Astrocyte (in vitro differentiated cells and primary cell): Measurements from ENCODE around the gene MRI1. TPM values are rescaled to one million over a fixed set of nuclear protein-coding genes. Genes with fewer than 3 reads are reported as not detected.

Experiments
- DNase-seq: peaks from one replicate; pipeline ENCODE4 v3.0.0-alpha.2; 2010; ENCODE audit warnings: low read depth
- FAIRE-seq: peaks from 2 replicates; lab custom pipeline; 2011; peaks lifted over from hg19 to GRCh38; lab: Jason Lieb, UNC
- H2AFZ ChIP-seq: 2 replicates; pipeline ENCODE4 v1.6.0; 2012; ENCODE audit warnings: low read depth, low read length, inconsistent platforms
- H3K27ac ChIP-seq: 2 replicates; pipeline ENCODE4 v1.5.1; 2011; ENCODE audit warnings: low read depth, low read length, inconsistent platforms
- H3K27me3 ChIP-seq: 2 replicates; pipeline ENCODE4 v1.6.0; 2011; ENCODE audit warnings: low read length, inconsistent platforms; ENCODE audit not compliant: insufficient read depth
- H3K36me3 ChIP-seq: 2 replicates; pipeline ENCODE4 v1.5.1; 2011; ENCODE audit warnings: low read length, inconsistent platforms; ENCODE audit not compliant: insufficient read depth
- H3K4me1 ChIP-seq: 2 replicates; pipeline ENCODE4 v1.5.1; 2011; ENCODE audit warnings: low read length, inconsistent platforms; ENCODE audit not compliant: insufficient read depth
- H3K4me2 ChIP-seq: 2 replicates; pipeline ENCODE4 v1.6.0; 2012; ENCODE audit warnings: low read length, inconsistent platforms
- H3K4me3 ChIP-seq: 2 replicates; pipeline ENCODE4 v1.5.1; 2011; ENCODE audit warnings: low read depth, mild to moderate bottlenecking, low read length, inconsistent platforms; ENCODE audit not compliant: insufficient read depth
- H3K79me2 ChIP-seq: 2 replicates; pipeline ENCODE4 v1.6.0; 2012; ENCODE audit warnings: mild to moderate bottlenecking, low read length, inconsistent platforms; ENCODE audit not compliant: insufficient read depth
- H3K9ac ChIP-seq: 2 replicates; pipeline ENCODE4 v1.6.0; 2012; ENCODE audit warnings: mild to moderate bottlenecking, low read length, inconsistent platforms
- H3K9me3 ChIP-seq: 2 replicates; pipeline ENCODE4 v1.5.1; 2012; ENCODE audit warnings: low read depth, mild to moderate bottlenecking, low read length, inconsistent platforms; ENCODE audit not compliant: insufficient read depth
- H4K20me1 ChIP-seq: 2 replicates; pipeline ENCODE4 v1.6.0; 2012; ENCODE audit warnings: low read length, inconsistent platforms; ENCODE audit not compliant: insufficient read depth
- H3K27ac Mint-ChIP-seq: one replicate; pipeline ENCODE4 v1.8.0; 2021; ENCODE audit warnings: mild to moderate bottlenecking, mixed read lengths; ENCODE audit not compliant: unreplicated experiment
- H3K27me3 Mint-ChIP-seq: one replicate; pipeline ENCODE4 v1.8.0; 2021; ENCODE audit warnings: low read depth, mixed read lengths; ENCODE audit not compliant: unreplicated experiment
- H3K36me3 Mint-ChIP-seq: one replicate; pipeline ENCODE4 v1.8.0; 2021; ENCODE audit warnings: low read depth, mixed read lengths; ENCODE audit not compliant: unreplicated experiment
- H3K4me1 Mint-ChIP-seq: one replicate; pipeline ENCODE4 v1.8.0; 2021; ENCODE audit warnings: low read depth, mixed read lengths; ENCODE audit not compliant: unreplicated experiment
- H3K4me3 Mint-ChIP-seq: one replicate; pipeline ENCODE4 v1.8.0; 2021; ENCODE audit warnings: mild to moderate bottlenecking, moderate library complexity, mixed read lengths; ENCODE audit not compliant: unreplicated experiment
- H3K9me3 Mint-ChIP-seq: one replicate; pipeline ENCODE4 v1.8.0; 2021; ENCODE audit warnings: mild to moderate bottlenecking, mixed read lengths; ENCODE audit not compliant: unreplicated experiment
- EZH2 ChIP-seq: IDR thresholded peaks from 2 replicates; pipeline ENCODE4 v1.6.1; 2012; ENCODE audit warnings: mild to moderate bottlenecking, low read length, inconsistent platforms; ENCODE audit not compliant: insufficient read depth
- total RNA-seq: library from RNA; stranded (reverse); gene quantifications from 2 replicates; pipeline ENCODE4 v1.2.1, GENCODE V29; 2021
- TF ChIP-seq, protein P1 (sequence below): IDR thresholded peaks from 2 replicates; pipeline ENCODE4 v1.5.1; 2011; ENCODE audit warnings: low read depth, mild to moderate bottlenecking, inconsistent platforms, low read length, moderate library complexity; ENCODE audit not compliant: insufficient read depth

The MRI1 gene
- total RNA-seq, 1 donor from 2014 or later = 26.6 TPM

DNA sequence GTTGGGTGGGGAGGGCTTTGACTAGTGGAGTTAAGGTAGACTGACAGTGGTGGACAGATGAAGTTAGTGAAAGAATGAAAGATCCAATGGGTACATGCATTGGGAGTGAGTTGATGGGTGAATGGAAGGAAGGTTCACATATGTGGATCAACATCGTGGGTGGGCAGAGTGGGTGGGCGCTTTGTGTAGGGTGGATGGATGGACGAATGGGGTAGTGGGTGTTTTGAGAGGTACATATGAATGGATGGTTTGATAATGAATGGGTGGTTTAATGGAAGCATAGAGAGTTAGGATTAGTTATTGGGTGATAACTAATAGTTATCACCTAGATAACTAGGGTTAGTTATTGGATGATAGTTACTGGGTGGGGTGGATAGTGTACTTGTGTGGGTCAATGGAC is 42.4 kb downstream of the MRI1 start:
- Histone ChIP-seq H3K27ac (no peak overlapping the region), H3K4me3 (no peak overlapping the region), H3K4me1 (no peaks in the 10 kb centered on the region), H4K20me1 (peaks cover 26% of the 10 kb centered on the region), H3K36me3 (peaks cover 6% of the 10 kb centered on the region), H3K9ac (no peak overlapping the region), H3K27me3 (no peaks in the 10 kb centered on the region), H3K79me2 (no peaks in the 10 kb centered on the region), H2AFZ (no peak overlapping the region), H3K9me3 (no peaks in the 10 kb centered on the region), H3K4me2 (no peak overlapping the region)
- H3K27ac Mint-ChIP-seq = no peak overlapping the region
- TF ChIP-seq, protein P1, sequence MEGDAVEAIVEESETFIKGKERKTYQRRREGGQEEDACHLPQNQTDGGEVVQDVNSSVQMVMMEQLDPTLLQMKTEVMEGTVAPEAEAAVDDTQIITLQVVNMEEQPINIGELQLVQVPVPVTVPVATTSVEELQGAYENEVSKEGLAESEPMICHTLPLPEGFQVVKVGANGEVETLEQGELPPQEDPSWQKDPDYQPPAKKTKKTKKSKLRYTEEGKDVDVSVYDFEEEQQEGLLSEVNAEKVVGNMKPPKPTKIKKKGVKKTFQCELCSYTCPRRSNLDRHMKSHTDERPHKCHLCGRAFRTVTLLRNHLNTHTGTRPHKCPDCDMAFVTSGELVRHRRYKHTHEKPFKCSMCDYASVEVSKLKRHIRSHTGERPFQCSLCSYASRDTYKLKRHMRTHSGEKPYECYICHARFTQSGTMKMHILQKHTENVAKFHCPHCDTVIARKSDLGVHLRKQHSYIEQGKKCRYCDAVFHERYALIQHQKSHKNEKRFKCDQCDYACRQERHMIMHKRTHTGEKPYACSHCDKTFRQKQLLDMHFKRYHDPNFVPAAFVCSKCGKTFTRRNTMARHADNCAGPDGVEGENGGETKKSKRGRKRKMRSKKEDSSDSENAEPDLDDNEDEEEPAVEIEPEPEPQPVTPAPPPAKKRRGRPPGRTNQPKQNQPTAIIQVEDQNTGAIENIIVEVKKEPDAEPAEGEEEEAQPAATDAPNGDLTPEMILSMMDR = no peak
- TF ChIP-seq EZH2 = no peak
- peaks cover 3% of the 10 kb centered on the region for H3K9me3 Mint-ChIP-seq
- no peak for FAIRE-seq
- no peaks in the 10 kb centered on the region for H3K27me3 Mint-ChIP-seq
- no peak overlapping the region for H3K4me3 Mint-ChIP-seq
- no peaks in the 10 kb centered on the region for H3K4me1 Mint-ChIP-seq
- H3K36me3 Mint-ChIP-seq = peaks cover 9% of the 10 kb centered on the region
- DNase-seq = no peak

DNA sequence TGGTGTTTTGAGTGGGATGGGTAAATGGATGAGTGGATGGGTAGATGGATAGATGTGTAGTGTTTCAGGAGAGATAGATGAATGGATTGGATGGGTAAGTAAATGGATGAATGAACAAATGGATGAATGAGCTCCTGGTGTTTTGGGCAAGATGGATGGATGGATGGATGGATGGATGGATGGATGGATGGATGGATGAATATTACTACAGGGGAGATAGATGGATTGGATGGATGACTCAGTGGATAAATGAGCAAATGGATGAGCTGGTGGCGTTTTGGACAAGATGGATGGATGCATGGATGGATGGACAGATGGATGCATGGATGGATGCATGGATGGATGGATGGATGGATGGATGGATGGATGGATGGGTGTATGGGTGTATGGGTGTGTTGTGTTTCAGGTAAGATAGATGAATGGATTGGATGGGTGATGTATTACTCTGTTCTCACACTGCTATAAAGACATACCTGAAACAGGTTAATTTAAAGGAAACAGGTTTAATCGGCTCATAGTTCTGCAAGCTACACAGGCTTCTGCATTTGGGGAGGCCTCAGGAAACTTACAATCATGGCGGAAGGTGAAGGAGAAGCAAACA is 43.2 kb downstream of the MRI1 start:
- no peaks in the 10 kb centered on the region for H3K79me2 ChIP-seq
- H3K4me2 ChIP-seq = no peak overlapping the region
- no peaks in the 10 kb centered on the region for H3K27me3 ChIP-seq
- DNase-seq = no peak
- no peak overlapping the region for H3K4me3 Mint-ChIP-seq
- peaks cover 6% of the 10 kb centered on the region for H3K36me3 ChIP-seq
- H3K27ac Mint-ChIP-seq = no peak overlapping the region
- no peak overlapping the region for H3K4me3 ChIP-seq
- peaks cover 26% of the 10 kb centered on the region for H4K20me1 ChIP-seq
- H3K4me1 ChIP-seq = no peaks in the 10 kb centered on the region
- TF ChIP-seq, protein P1 = no peak
- TF ChIP-seq EZH2 = no peak
- no peaks in the 10 kb centered on the region for H3K4me1 Mint-ChIP-seq
- no peak overlapping the region for H2AFZ ChIP-seq
- H3K27ac ChIP-seq = no peak overlapping the region
- no peak overlapping the region for H3K9ac ChIP-seq
- H3K9me3 Mint-ChIP-seq = peaks cover 3% of the 10 kb centered on the region
- H3K36me3 Mint-ChIP-seq = peaks cover 9% of the 10 kb centered on the region
- H3K9me3 ChIP-seq = no peaks in the 10 kb centered on the region
- FAIRE-seq = no peak
- H3K27me3 Mint-ChIP-seq = no peaks in the 10 kb centered on the region

DNA sequence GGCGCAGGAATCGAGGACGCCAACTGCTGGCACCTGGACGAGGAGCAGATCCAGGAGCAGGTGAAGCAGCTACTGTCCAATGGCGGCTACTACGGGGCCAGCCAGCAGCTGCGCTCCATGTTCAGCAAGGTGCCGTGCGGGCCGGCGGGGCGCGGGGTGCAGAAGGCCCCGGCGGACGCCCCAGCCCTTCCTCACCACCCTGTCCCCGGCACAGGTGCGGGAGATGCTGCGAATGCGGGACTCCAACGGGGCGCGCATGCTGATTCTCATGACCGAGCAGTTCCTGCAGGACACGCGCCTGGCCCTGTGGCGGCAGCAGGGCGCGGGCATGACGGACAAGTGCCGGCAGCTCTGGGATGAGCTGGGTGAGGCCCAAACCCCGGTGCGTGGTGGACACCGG is 44.5 kb downstream of the MRI1 start:
- H3K27me3 ChIP-seq = no peaks in the 10 kb centered on the region
- peaks cover 4% of the 10 kb centered on the region for H3K9me3 Mint-ChIP-seq
- no peak overlapping the region for H3K4me3 ChIP-seq
- no peak overlapping the region for H3K27ac Mint-ChIP-seq
- DNase-seq = no peak
- H4K20me1 ChIP-seq = peaks cover 22% of the 10 kb centered on the region
- no peak overlapping the region for H3K9ac ChIP-seq
- peaks cover 2% of the 10 kb centered on the region for H3K9me3 ChIP-seq
- no peaks in the 10 kb centered on the region for H3K4me1 Mint-ChIP-seq
- H3K36me3 Mint-ChIP-seq = peaks cover 15% of the 10 kb centered on the region
- TF ChIP-seq, protein P1 = no peak
- TF ChIP-seq EZH2 = no peak
- H3K4me2 ChIP-seq = no peak overlapping the region
- H2AFZ ChIP-seq = no peak overlapping the region
- no peaks in the 10 kb centered on the region for H3K27me3 Mint-ChIP-seq
- no peaks in the 10 kb centered on the region for H3K4me1 ChIP-seq
- H3K79me2 ChIP-seq = no peaks in the 10 kb centered on the region
- peaks cover 6% of the 10 kb centered on the region for H3K36me3 ChIP-seq
- FAIRE-seq = no peak
- H3K27ac ChIP-seq = no peak overlapping the region
- H3K4me3 Mint-ChIP-seq = no peak overlapping the region
